ENCODE results near the gene NTM. TPM values are rescaled to one million over a fixed set of nuclear protein-coding genes. Genes with fewer than 3 reads are reported as not detected.

NTM gene
- total RNA-seq, 1 experiment from 2014 or later: not detected

DNA sequence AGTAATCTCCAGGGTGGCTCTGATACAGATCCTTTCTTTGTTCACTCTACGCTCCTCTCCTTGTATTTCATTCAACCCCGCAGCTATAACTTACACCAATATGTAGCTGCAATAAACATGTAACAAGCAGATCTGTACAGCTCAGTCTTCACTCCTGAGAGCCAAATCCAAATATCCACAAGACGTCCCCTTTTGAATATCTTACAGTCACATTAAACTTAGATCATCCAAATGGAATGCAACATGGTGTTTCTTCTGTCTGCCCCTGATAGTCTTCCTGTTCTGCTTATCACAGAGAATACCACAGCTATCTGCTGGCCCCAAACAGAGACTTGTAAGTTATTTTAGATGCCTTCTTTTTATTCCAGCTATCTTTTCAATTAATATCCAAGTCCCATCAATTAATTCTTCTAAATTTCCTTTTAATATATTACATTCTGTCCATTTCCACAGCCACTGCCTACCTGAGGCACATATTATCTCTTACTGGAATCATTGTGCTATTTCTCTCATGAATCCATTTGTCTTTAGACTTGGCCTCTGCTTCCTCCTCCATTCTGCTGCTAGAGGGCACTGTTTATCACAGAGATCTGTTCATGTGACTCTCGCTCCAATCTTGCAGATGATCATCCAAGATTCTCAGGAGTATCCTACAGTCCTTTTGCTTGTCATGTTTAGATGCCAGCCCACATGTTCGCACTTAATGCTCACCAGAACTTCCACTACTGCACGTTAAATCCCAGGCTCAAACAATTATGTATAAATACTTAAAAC, 908.6 kb downstream of the NTM start (continued):
- no peak for TF ChIP-seq CTCF (IDR thresholded peaks at IDR 0.05 in 2 of 3, conservative IDR thresholded peaks at IDR 0.05 in 1 of 3; ENCODE audit: borderline replicate concordance in 1 of 3, insufficient read depth in 1 of 3, low read depth in 2 of 3, low read length in 2 of 3)
- no peak for TF ChIP-seq POLR2AphosphoS5 (IDR thresholded peaks at IDR 0.05; ENCODE audit: low read depth, low read length)
- no peak for TF ChIP-seq CEBPB (IDR thresholded peaks at IDR 0.05; ENCODE audit: low read depth)
- TF ChIP-seq FOSL1 (IDR thresholded peaks at IDR 0.05; ENCODE audit: low read depth): no peak
- no peak for TF ChIP-seq ELF1 (IDR thresholded peaks at IDR 0.05; ENCODE audit: borderline replicate concordance, low read depth)
- no peak for TF ChIP-seq SIN3A (IDR thresholded peaks at IDR 0.05; ENCODE audit: low read depth)

- ChIA-PET CTCF (no interaction called here), RAD21 (ENCODE audit: low non-redundant PET in 1 of 2, low total read pairs in 2 of 2, uncharacterized antibody in 2 of 2, unreplicated experiment in 2 of 2) (no interaction called here), POLR2A (no interaction called here)
- TF ChIP-seq CEBPB (IDR thresholded peaks at IDR 0.05; ENCODE audit: low read depth): no peak
- no peak for TF ChIP-seq ZNF274 (IDR thresholded peaks at IDR 0.05; ENCODE audit: low read depth, low read length)
- TF ChIP-seq ELF1 (IDR thresholded peaks at IDR 0.05; ENCODE audit: borderline replicate concordance, low read depth): no peak
- TF ChIP-seq, protein P1, sequence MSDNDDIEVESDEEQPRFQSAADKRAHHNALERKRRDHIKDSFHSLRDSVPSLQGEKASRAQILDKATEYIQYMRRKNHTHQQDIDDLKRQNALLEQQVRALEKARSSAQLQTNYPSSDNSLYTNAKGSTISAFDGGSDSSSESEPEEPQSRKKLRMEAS (IDR thresholded peaks at IDR 0.05): no peak
- no peak for TF ChIP-seq SP1 (IDR thresholded peaks at IDR 0.05; ENCODE audit: low read depth)
- no peak for TF ChIP-seq ZFX (IDR thresholded peaks at IDR 0.05)
- no peak for TF ChIP-seq SIN3A (IDR thresholded peaks at IDR 0.05; ENCODE audit: low read depth)
- no peak for TF ChIP-seq EZH2phosphoT487 (IDR thresholded peaks at IDR 0.05; ENCODE audit: borderline replicate concordance)
- no peak for TF ChIP-seq RAD21 (IDR thresholded peaks at IDR 0.05; ENCODE audit: low read depth)
- no peak for TF ChIP-seq FOSL1 (IDR thresholded peaks at IDR 0.05; ENCODE audit: low read depth)
- TF ChIP-seq TCF7L2 (IDR thresholded peaks at IDR 0.05; ENCODE audit: borderline replicate concordance, extremely low read depth, insufficient read depth, insufficient read length): no peak
- no peak for TF ChIP-seq CBX3 (IDR thresholded peaks at IDR 0.05; ENCODE audit: low read depth)
- TF ChIP-seq JUND (IDR thresholded peaks at IDR 0.05): no peak
- TF ChIP-seq CTCF (IDR thresholded peaks at IDR 0.05 in 2 of 3, conservative IDR thresholded peaks at IDR 0.05 in 1 of 3; ENCODE audit: borderline replicate concordance in 1 of 3, insufficient read depth in 1 of 3, low read depth in 2 of 3, low read length in 2 of 3): no peak
- no peak for TF ChIP-seq YY1 (IDR thresholded peaks at IDR 0.05; ENCODE audit: extremely low read depth, insufficient replicate concordance, low read depth, low read length)
- BruUV-seq (replicated peaks): no TSS peak
- Histone ChIP-seq H3K36me3 (ENCODE audit: control insufficient read depth in 1 of 2, insufficient read depth in 2 of 2, low read length in 2 of 2) (no peaks in the 10 kb centered on the region), H3K4me2 (ENCODE audit: low read length) (no peak overlapping the region), H3K79me2 (ENCODE audit: insufficient read depth, low read length) (no peaks in the 10 kb centered on the region), H3K9me2 (ENCODE audit: insufficient read depth) (no peaks in the 10 kb centered on the region), H3K9me3 (ENCODE audit: control insufficient read depth in 1 of 2, insufficient read depth in 1 of 2, low read depth in 1 of 2, low read length in 2 of 2) (peaks cover 11 to 29% of the 10 kb centered on the region in 2 experiments; a peak in 2 of 4 replicates), H4K20me1 (ENCODE audit: insufficient read depth) (no peaks in the 10 kb centered on the region), H3K27me3 (ENCODE audit: insufficient read depth, low read length) (no peaks in the 10 kb centered on the region), H3K4me1 (ENCODE audit: control insufficient read depth in 1 of 2, insufficient read depth in 2 of 2, low read length in 2 of 2) (no peaks in the 10 kb centered on the region), H3K9ac (ENCODE audit: low read length) (no peak overlapping the region), H3K27ac (ENCODE audit: low read depth, low read length) (no peak overlapping the region), H2AFZ (ENCODE audit: low read depth, low read length, poor library complexity, severe bottlenecking) (no peak overlapping the region), H3K4me3 (replicated peaks in 1 of 2; ENCODE audit: low read depth in 1 of 2, low read length in 2 of 2) (no peak overlapping the region)
- intact Hi-C loops (cut with micrococcal nuclease): no loop called here
- no peak for DNase-seq (ENCODE audit: low read depth, low spot score)
- ATAC-seq: no peak
Measured at GRCh38 chr11:132284048-132284447, 913.6 kb downstream of the NTM start.

Measured in HCT116 (cell line).